Parathyroid adenoma (tissue), 2 donors: ENCODE measurements around the gene GRIK3.

Experiments used
- H2AFZ ChIP-seq: fragments of 300-600 bp; sonication (generic); one replicate; pipeline ENCODE4 v1.7.0; 2017; ENCODE audit warnings: antibody characterized with exemption, mild to moderate bottlenecking
- H3K27ac ChIP-seq: fragments of 300-600 bp; sonication (generic); one replicate; pipeline ENCODE4 v1.7.0; 2017
- H3K27me3 ChIP-seq: fragments of 300-600 bp; sonication (generic); one replicate; pipeline ENCODE4 v1.7.0; 2017; ENCODE audit warnings: low read length; ENCODE audit not compliant: control insufficient read depth, insufficient read depth
- H3K36me3 ChIP-seq: fragments of 300-600 bp; sonication (generic); one replicate; pipeline ENCODE4 v1.7.0; 2017; ENCODE audit warnings: low read length; ENCODE audit not compliant: control insufficient read depth, insufficient read depth
- H3K4me1 ChIP-seq: fragments of 300-600 bp; sonication (generic); one replicate; pipeline ENCODE4 v1.7.0; 2017; ENCODE audit warnings: control low read depth
- H3K4me2 ChIP-seq: fragments of 300-600 bp; sonication (generic); one replicate; pipeline ENCODE4 v1.7.0; 2017; ENCODE audit warnings: low read length
- H3K4me3 ChIP-seq: fragments of 300-600 bp; sonication (generic); one replicate; pipeline ENCODE4 v1.7.0; 2017; ENCODE audit warnings: low read depth, low read length
- H3K79me2 ChIP-seq: fragments of 300-600 bp; sonication (generic); one replicate; pipeline ENCODE4 v1.7.0; 2017; ENCODE audit warnings: control low read depth
- H3K9ac ChIP-seq: fragments of 300-600 bp; sonication (generic); one replicate; pipeline ENCODE4 v1.7.0; 2017; ENCODE audit warnings: mild to moderate bottlenecking
- H3K9me3 ChIP-seq: fragments of 300-600 bp; sonication (generic); one replicate; pipeline ENCODE4 v1.7.0; 2017; ENCODE audit warnings: low read length; ENCODE audit not compliant: control insufficient read depth
- TF ChIP-seq, protein P1 (sequence below): fragments of 300-600 bp; sonication (generic); IDR thresholded peaks from one replicate; pipeline ENCODE4 v1.7.0; 2017; ENCODE audit warnings: antibody characterized with exemption, mild to moderate bottlenecking
- donor health status: primary hyperparathyroidism.

Gene GRIK3

DNA sequence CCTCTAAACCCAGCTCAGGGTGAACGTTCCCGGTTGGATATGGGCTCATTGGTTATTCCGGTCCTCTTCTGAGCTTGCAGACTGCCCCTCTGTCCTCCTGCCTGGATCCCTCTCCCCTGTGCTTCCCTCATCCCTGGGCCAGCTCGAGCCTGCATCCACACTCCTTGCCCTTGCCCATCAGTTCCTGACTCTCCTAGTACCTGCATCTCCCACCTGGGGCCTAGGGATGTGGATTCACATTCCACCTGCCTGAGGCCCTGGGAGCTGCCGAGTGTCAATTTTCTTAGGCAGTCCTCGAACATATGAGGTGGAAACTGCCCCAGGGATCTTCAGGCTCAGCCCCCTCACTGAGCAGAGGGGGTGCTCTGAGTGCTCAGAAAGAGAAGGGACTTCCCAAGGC lies 252.2 kb downstream of the GRIK3 start:
- no peak overlapping the region for H2AFZ ChIP-seq
- H3K36me3 ChIP-seq = no peaks in the 10 kb centered on the region
- no peak overlapping the region for H3K9ac ChIP-seq
- no peaks in the 10 kb centered on the region for H3K4me1 ChIP-seq
- H3K4me3 ChIP-seq = no peak overlapping the region
- TF ChIP-seq, protein P1, sequence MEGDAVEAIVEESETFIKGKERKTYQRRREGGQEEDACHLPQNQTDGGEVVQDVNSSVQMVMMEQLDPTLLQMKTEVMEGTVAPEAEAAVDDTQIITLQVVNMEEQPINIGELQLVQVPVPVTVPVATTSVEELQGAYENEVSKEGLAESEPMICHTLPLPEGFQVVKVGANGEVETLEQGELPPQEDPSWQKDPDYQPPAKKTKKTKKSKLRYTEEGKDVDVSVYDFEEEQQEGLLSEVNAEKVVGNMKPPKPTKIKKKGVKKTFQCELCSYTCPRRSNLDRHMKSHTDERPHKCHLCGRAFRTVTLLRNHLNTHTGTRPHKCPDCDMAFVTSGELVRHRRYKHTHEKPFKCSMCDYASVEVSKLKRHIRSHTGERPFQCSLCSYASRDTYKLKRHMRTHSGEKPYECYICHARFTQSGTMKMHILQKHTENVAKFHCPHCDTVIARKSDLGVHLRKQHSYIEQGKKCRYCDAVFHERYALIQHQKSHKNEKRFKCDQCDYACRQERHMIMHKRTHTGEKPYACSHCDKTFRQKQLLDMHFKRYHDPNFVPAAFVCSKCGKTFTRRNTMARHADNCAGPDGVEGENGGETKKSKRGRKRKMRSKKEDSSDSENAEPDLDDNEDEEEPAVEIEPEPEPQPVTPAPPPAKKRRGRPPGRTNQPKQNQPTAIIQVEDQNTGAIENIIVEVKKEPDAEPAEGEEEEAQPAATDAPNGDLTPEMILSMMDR = no peak
- no peaks in the 10 kb centered on the region for H3K9me3 ChIP-seq
- no peak overlapping the region for H3K4me2 ChIP-seq
- H3K27ac ChIP-seq = no peak overlapping the region
- H3K79me2 ChIP-seq = no peaks in the 10 kb centered on the region
- no peaks in the 10 kb centered on the region for H3K27me3 ChIP-seq

DNA sequence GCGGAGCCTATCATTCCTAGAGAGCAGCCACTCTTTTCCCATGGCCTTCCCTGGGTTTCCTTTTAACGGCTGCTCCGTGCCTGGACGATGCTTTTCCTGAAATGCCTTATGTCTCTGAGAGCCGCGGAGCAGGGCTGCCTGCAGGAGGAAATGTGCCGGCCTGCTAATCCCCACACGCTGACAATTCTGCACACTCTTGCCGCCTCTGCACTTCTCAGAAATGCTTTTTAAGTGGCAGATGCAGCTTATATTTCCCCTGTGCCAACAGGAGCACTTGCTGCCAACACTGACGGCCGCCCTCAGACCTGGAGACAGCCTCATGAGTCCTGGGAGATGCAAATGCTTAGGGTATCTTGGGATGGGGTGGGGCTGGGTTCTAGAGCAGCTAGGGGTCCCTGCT lies 253.2 kb downstream of the GRIK3 start:
- Histone ChIP-seq H3K4me1 (no peaks in the 10 kb centered on the region), H3K79me2 (no peaks in the 10 kb centered on the region), H3K27ac (no peak overlapping the region), H3K4me2 (no peak overlapping the region), H2AFZ (no peak overlapping the region), H3K27me3 (no peaks in the 10 kb centered on the region), H3K9ac (no peak overlapping the region), H3K36me3 (no peaks in the 10 kb centered on the region), H3K9me3 (no peaks in the 10 kb centered on the region), H3K4me3 (no peak overlapping the region)
- TF ChIP-seq, protein P1 = no peak

DNA sequence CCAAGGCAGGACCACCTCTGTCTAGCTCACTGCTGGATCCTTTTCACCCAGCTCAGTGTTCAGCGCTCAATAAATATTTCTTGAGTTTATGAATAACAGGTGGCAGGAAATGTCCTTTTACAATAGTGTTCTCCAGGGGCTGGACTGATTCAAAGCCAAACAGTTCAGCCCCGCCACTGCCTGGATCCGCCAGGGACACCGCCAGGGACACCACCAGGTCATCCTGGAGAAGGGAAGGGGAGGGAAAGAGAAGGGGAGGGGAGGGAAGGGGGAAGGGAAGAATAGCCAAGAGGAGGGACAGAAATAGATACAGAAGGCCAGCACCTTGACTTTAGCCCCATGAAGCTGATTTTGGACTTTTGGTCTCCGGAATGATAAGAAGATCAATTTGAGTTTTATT lies 255.6 kb downstream of the GRIK3 start:
- H3K36me3 ChIP-seq = no peaks in the 10 kb centered on the region
- TF ChIP-seq, protein P1 = no peak
- no peak overlapping the region for H2AFZ ChIP-seq
- no peak overlapping the region for H3K4me3 ChIP-seq
- H3K9ac ChIP-seq = no peak overlapping the region
- no peaks in the 10 kb centered on the region for H3K27me3 ChIP-seq
- no peaks in the 10 kb centered on the region for H3K79me2 ChIP-seq
- H3K9me3 ChIP-seq = no peaks in the 10 kb centered on the region
- H3K4me2 ChIP-seq = no peak overlapping the region
- no peaks in the 10 kb centered on the region for H3K4me1 ChIP-seq
- no peak overlapping the region for H3K27ac ChIP-seq

DNA sequence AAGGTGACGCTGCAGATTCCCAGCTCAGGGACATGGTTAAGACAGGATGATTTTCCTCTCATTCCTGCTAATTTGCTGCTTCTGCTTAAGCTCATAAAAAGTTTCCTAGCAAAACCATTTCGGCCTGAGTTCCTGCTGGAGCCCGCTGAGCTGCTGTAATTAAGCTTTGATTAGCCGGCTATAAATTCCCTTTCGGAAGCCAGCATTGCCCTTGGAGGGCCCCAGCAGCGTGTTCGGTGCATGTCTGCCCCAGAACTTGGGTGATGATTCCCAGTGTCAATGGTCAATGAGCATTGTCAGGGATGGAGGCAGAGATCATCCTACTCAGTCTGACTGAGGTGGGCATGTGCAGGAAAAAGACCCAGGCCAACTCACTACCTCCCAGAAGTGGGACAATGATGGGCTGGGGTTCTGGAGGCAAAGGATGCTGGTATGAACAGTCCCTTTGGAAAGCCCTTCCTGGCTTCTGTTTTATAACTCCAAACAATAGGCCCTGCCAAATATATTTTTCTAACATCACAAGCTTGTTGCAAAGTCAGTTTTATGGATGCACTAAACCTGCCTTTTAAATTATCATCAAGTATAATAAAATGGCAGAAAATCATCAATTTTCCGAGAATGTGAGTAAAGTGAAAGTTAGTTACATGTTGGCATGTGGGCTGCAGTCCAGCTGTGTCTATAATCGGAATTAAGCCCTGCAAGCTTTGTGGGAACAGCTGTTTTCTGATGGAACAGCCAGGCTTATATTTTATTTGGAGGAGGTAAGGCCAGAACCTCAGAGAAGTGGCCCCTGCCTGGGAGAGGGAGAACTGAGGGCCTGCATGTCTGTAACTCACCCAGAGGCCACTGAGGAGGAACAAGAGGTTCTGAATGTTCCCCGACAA lies 257.1 kb downstream of the GRIK3 start:
- H3K4me3 ChIP-seq = no peak overlapping the region
- H3K27ac ChIP-seq = no peak overlapping the region
- no peaks in the 10 kb centered on the region for H3K79me2 ChIP-seq
- peaks cover 3% of the 10 kb centered on the region for H3K27me3 ChIP-seq
- no peaks in the 10 kb centered on the region for H3K4me1 ChIP-seq
- H3K4me2 ChIP-seq = no peak overlapping the region
- H3K9ac ChIP-seq = no peak overlapping the region
- H3K36me3 ChIP-seq = no peaks in the 10 kb centered on the region
- no peaks in the 10 kb centered on the region for H3K9me3 ChIP-seq
- TF ChIP-seq, protein P1 = no peak
- no peak overlapping the region for H2AFZ ChIP-seq

DNA sequence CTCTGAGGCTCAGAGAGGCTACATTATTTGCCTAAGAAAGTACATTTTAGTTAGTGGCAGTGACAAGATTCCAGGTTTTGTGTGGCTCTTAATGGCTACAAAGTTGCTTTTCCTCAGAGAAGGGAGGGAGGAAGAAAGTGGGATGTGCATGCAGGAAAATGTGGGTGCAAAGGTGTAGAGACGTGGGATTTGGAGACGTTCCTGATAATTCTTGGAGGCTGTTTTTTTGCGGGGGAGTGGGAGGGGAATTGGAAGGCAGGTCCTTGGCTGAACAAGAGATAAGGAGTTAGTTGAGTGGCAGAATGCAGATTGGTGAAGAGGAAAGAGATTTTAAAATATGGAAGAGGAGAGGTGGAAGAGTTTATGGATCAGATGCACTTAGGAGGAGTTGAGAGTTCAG lies 258.1 kb downstream of the GRIK3 start:
- Histone ChIP-seq H3K9ac (no peak overlapping the region), H2AFZ (no peak overlapping the region), H3K27ac (no peak overlapping the region), H3K4me2 (no peak overlapping the region), H3K4me1 (no peaks in the 10 kb centered on the region), H3K4me3 (no peak overlapping the region), H3K36me3 (no peaks in the 10 kb centered on the region), H3K9me3 (no peaks in the 10 kb centered on the region), H3K27me3 (peaks cover 3% of the 10 kb centered on the region), H3K79me2 (no peaks in the 10 kb centered on the region)
- TF ChIP-seq, protein P1 = no peak
